Colonic mucosa (tissue), 4 donors: ENCODE results near the gene C1RL. TPM values are rescaled to one million over a fixed set of nuclear protein-coding genes. Genes with fewer than 3 reads are reported as not detected.

Source experiments
- DNase-seq: peaks from one replicate; pipeline ENCODE4 v3.0.0-alpha.2; 2020
- H3K27ac ChIP-seq: fragments of 200-600 bp; one replicate; pipeline ENCODE4 v1.8.0; 2021
- H3K27me3 ChIP-seq: fragments of 200-600 bp; one replicate; pipeline ENCODE4 v1.8.0; 2021
- H3K36me3 ChIP-seq: fragments of 200-600 bp; one replicate; pipeline ENCODE4 v1.8.0; 2021
- H3K4me1 ChIP-seq: fragments of 200-600 bp; one replicate; pipeline ENCODE4 v1.8.0; 2021; ENCODE audit warnings: mild to moderate bottlenecking
- H3K4me3 ChIP-seq: fragments of 200-600 bp; one replicate; pipeline ENCODE4 v1.8.0; 2021
- H3K9ac ChIP-seq, 2 donors: one replicate each; pipeline ENCODE4 v1.7.0; 2013; ENCODE audit warnings: control low read depth in 2 of 2, low read depth in 2 of 2, low read length in 2 of 2
- H3K9me3 ChIP-seq: fragments of 200-600 bp; one replicate; pipeline ENCODE4 v1.8.0; 2021
- CTCF ChIP-seq: fragments of 200-600 bp; IDR thresholded peaks from one replicate; pipeline ENCODE4 v1.8.0; 2022; ENCODE audit warnings: antibody characterized with exemption, mild to moderate bottlenecking
- intact Hi-C: fragments of 100-400 bp; cut with DNase I; formaldehyde crosslinking; loops from one replicate; pipeline ENCODE4 v1.14.1; 2022
- total RNA-seq, 2 donors: library from RNA; stranded (reverse); fragmentation: NEBNext Ultra II Directional in 1 of 2; extraction: Animal tissue kit (Norgen Biotek cat#: 25700) in 1 of 2; gene quantifications; one replicate each; pipeline ENCODE4 v1.2.1, GENCODE V29; 2021
- donor health status: healthy.
- donor health status: DM: no; HTN: no; CAD: no.
- donor health status: DM: no; HTN: no; CAD: no.

Gene C1RL
- total RNA-seq, 2 donors from 2014 or later = 39.5 to 39.7 TPM

- no peak for TF ChIP-seq CTCF
- peaks cover 3% of the 10 kb centered on the region for H3K36me3 ChIP-seq
- no peak for DNase-seq
Observed at GRCh38 chr12:7101694-7102131, 7.3 kb downstream of the C1RL start.

GRCh38 chr12:7101047-7101693 lies 7.8 kb downstream of the C1RL start:
- Histone ChIP-seq H3K4me3 (no peak overlapping the region), H3K4me1 (no peaks in the 10 kb centered on the region), H3K27me3 (no peaks in the 10 kb centered on the region), H3K27ac (no peak overlapping the region), H3K9ac (no peak overlapping the region), H3K9me3 (no peaks in the 10 kb centered on the region), H3K36me3 (peaks cover 3% of the 10 kb centered on the region)
- no peak for TF ChIP-seq CTCF
- intact Hi-C loops = no loop called here
- DNase-seq = no peak

More at GRCh38 chr12:7101694-7102131, 7.3 kb downstream of the C1RL start:
- Histone ChIP-seq H3K4me1 (no peaks in the 10 kb centered on the region), H3K27ac (no peak overlapping the region), H3K9me3 (no peaks in the 10 kb centered on the region), H3K9ac (no peak overlapping the region), H3K4me3 (no peak overlapping the region), H3K27me3 (no peaks in the 10 kb centered on the region)
- intact Hi-C loops = no loop called here

GRCh38 chr12:7100239-7100638 lies 8.8 kb downstream of the C1RL start:
- H3K4me1 ChIP-seq = no peaks in the 10 kb centered on the region
- no peak overlapping the region for H3K9ac ChIP-seq
- no peak overlapping the region for H3K27ac ChIP-seq
- TF ChIP-seq CTCF = no peak
- H3K9me3 ChIP-seq = no peaks in the 10 kb centered on the region
- no peak overlapping the region for H3K4me3 ChIP-seq
- no peaks in the 10 kb centered on the region for H3K27me3 ChIP-seq
- intact Hi-C loops = no loop called here
- DNase-seq = no peak
- peaks cover 3% of the 10 kb centered on the region for H3K36me3 ChIP-seq

GRCh38 chr12:7099290-7099996 lies 9.6 kb downstream of the C1RL start:
- Histone ChIP-seq H3K36me3 (no peaks in the 10 kb centered on the region), H3K9me3 (no peaks in the 10 kb centered on the region), H3K27ac (no peak overlapping the region), H3K9ac (no peak overlapping the region), H3K4me3 (no peak overlapping the region), H3K4me1 (no peaks in the 10 kb centered on the region), H3K27me3 (no peaks in the 10 kb centered on the region)
- no peak for TF ChIP-seq CTCF
- intact Hi-C loops = no loop called here
- DNase-seq = no peak

- Histone ChIP-seq H3K27me3 (no peaks in the 10 kb centered on the region), H3K9ac (no peak overlapping the region), H3K4me1 (no peaks in the 10 kb centered on the region), H3K27ac (no peak overlapping the region), H3K4me3 (no peak overlapping the region), H3K36me3 (no peaks in the 10 kb centered on the region), H3K9me3 (no peaks in the 10 kb centered on the region)
- intact Hi-C loops = no loop called here
- TF ChIP-seq CTCF = no peak
- DNase-seq = no peak
Observed at GRCh38 chr12:7096979-7097378, 12.0 kb downstream of the C1RL start.
